Neural cell (in vitro differentiated cells): ENCODE measurements around the gene F2. TPM values are rescaled to one million over a fixed set of nuclear protein-coding genes. Genes with fewer than 3 reads are reported as not detected.

ENCODE experiments used
- H2AFZ ChIP-seq: fragments of 200-600, 300-800 bp; sonication (generic), shearing (Covaris generic); 2 replicates; pipeline ENCODE4 v1.6.0; 2014; ENCODE audit warnings: low read depth, mild to moderate bottlenecking, antibody characterized with exemption, low read length, moderate library complexity
- H3F3A ChIP-seq: fragments of 200-600 bp; shearing (Covaris generic); 2 replicates; pipeline ENCODE4 v1.6.1; 2016; ENCODE audit warnings: mild to moderate bottlenecking, moderate library complexity, mixed read lengths, antibody characterized with exemption, low read length; ENCODE audit not compliant: insufficient read depth, poor library complexity, severe bottlenecking
- H3K27ac ChIP-seq: fragments of 200-600, 300-800 bp; sonication (generic), shearing (Covaris generic); 2 replicates; pipeline ENCODE4 v1.5.1; 2014; ENCODE audit warnings: mild to moderate bottlenecking, low read length, moderate library complexity
- H3K27me3 ChIP-seq: fragments of 300-800, 200-600 bp; sonication (generic), shearing (Covaris generic); 2 replicates; pipeline ENCODE4 v1.6.0; 2014; ENCODE audit warnings: mild to moderate bottlenecking, low read depth, low read length, moderate library complexity; ENCODE audit not compliant: insufficient read depth
- H3K36me3 ChIP-seq: fragments of 300-800, 200-600 bp; sonication (generic), shearing (Covaris generic); 2 replicates; pipeline ENCODE4 v1.5.1; 2014; ENCODE audit warnings: mild to moderate bottlenecking, antibody characterized with exemption, low read length, moderate library complexity; ENCODE audit not compliant: insufficient read depth
- H3K4me2 ChIP-seq: fragments of 300-800, 200-600 bp; sonication (generic), shearing (Covaris generic); 2 replicates; pipeline ENCODE4 v1.6.0; 2014; ENCODE audit warnings: mild to moderate bottlenecking, low read length
- H3K4me3 ChIP-seq: fragments of 300-800, 200-600 bp; sonication (generic), shearing (Covaris generic); 2 replicates; pipeline ENCODE4 v1.5.1; 2014; ENCODE audit warnings: mild to moderate bottlenecking, low read length, moderate library complexity
- H3K79me2 ChIP-seq: fragments of 200-600 bp; shearing (Covaris generic); replicated peaks from 2 replicates; pipeline ENCODE4 v1.6.0; 2014; ENCODE audit warnings: mild to moderate bottlenecking, low read length, moderate library complexity; ENCODE audit not compliant: insufficient read depth
- H3K9ac ChIP-seq: fragments of 300-800, 200-600 bp; sonication (generic), shearing (Covaris generic); 2 replicates; pipeline ENCODE4 v1.6.1; 2016; ENCODE audit warnings: mild to moderate bottlenecking, low read length, mixed read lengths
- H3K9me2 ChIP-seq: fragments of 200-600 bp; shearing (Covaris generic); 2 replicates; pipeline ENCODE4 v1.6.1; 2016; ENCODE audit warnings: mild to moderate bottlenecking, low read length, mixed read lengths; ENCODE audit not compliant: insufficient read depth
- H3K9me3 ChIP-seq: fragments of 200-600, 300-800 bp; sonication (generic), shearing (Covaris generic); 2 replicates; pipeline ENCODE4 v1.6.1; 2016; ENCODE audit warnings: mild to moderate bottlenecking, mixed run types, low read length, moderate library complexity, mixed read lengths
- H4K20me1 ChIP-seq: fragments of 200-600 bp; shearing (Covaris generic); 2 replicates; pipeline ENCODE4 v1.6.1; 2016; ENCODE audit warnings: mild to moderate bottlenecking, mixed run types; ENCODE audit not compliant: insufficient read depth
- EP300 ChIP-seq: fragments of 450-650 bp; conservative IDR thresholded peaks from 2 replicates; pipeline ENCODE4 v1.6.1; 2014; ENCODE audit warnings: antibody characterized with exemption, mild to moderate bottlenecking, moderate library complexity; ENCODE audit not compliant: poor library complexity, severe bottlenecking
- EZH2 ChIP-seq: fragments of 200-600, 300-800 bp; shearing (Covaris generic), sonication (generic); IDR thresholded peaks from 2 replicates; pipeline ENCODE4 v1.6.1; 2014; ENCODE audit warnings: antibody characterized with exemption, low read length, borderline replicate concordance, mild to moderate bottlenecking; ENCODE audit not compliant: insufficient read depth, poor library complexity, severe bottlenecking
- MXI1 ChIP-seq: fragments of 450-650 bp; conservative IDR thresholded peaks from 2 replicates; pipeline ENCODE4 v1.6.1; 2014; ENCODE audit warnings: antibody characterized with exemption, mild to moderate bottlenecking; ENCODE audit not compliant: poor library complexity, severe bottlenecking
- POLR2AphosphoS5 ChIP-seq: IDR thresholded peaks from 2 replicates; pipeline ENCODE4 v1.6.1; 2012
- RAD21 ChIP-seq: fragments of 450-650 bp; conservative IDR thresholded peaks from 2 replicates; pipeline ENCODE4 v1.6.1; 2014; ENCODE audit warnings: antibody characterized with exemption, mild to moderate bottlenecking, moderate library complexity
- REST ChIP-seq: IDR thresholded peaks from 2 replicates; pipeline ENCODE4 v1.6.1; 2012; ENCODE audit warnings: borderline replicate concordance
- SMC3 ChIP-seq: fragments of 450-650 bp; conservative IDR thresholded peaks from 2 replicates; pipeline ENCODE4 v1.6.1; 2014; ENCODE audit warnings: antibody characterized with exemption, mild to moderate bottlenecking, moderate library complexity; ENCODE audit not compliant: poor library complexity
- TAF1 ChIP-seq: IDR thresholded peaks from 2 replicates; pipeline ENCODE4 v1.6.1; 2012; ENCODE audit warnings: low read depth
- polyA plus RNA-seq: library from polyadenylated mRNA; depleted of rRNA; stranded (reverse); fragments of >200 nt; gene quantifications from 2 replicates; pipeline ENCODE4 v1.2.3, GENCODE V29; 2014
- TF ChIP-seq, protein P1 (sequence below): fragments of 450-650 bp; IDR thresholded peaks from 2 replicates; pipeline ENCODE4 v1.5.1; 2014; ENCODE audit warnings: antibody characterized with exemption, mild to moderate bottlenecking, moderate library complexity; ENCODE audit not compliant: poor library complexity, severe bottlenecking

Gene F2
- polyA plus RNA-seq, 1 donor from 2014 or later = 0.94 TPM

- Histone ChIP-seq H3F3A (no peaks in the 10 kb centered on the region), H3K9me2 (no peaks in the 10 kb centered on the region), H3K9me3 (no peaks in the 10 kb centered on the region), H3K9ac (no peak overlapping the region), H3K4me2 (no peak overlapping the region), H3K27ac (no peak overlapping the region), H3K36me3 (no peaks in the 10 kb centered on the region), H3K4me3 (no peak overlapping the region), H3K27me3 (no peaks in the 10 kb centered on the region), H3K79me2 (no peaks in the 10 kb centered on the region), H4K20me1 (no peaks in the 10 kb centered on the region), H2AFZ (no peak overlapping the region)
- TF ChIP-seq SMC3 (no peak), MXI1 (no peak), EP300 (no peak), TAF1 (no peak), POLR2AphosphoS5 (no peak), RAD21 (no peak), REST (no peak), EZH2 (no peak)
- TF ChIP-seq, protein P1, sequence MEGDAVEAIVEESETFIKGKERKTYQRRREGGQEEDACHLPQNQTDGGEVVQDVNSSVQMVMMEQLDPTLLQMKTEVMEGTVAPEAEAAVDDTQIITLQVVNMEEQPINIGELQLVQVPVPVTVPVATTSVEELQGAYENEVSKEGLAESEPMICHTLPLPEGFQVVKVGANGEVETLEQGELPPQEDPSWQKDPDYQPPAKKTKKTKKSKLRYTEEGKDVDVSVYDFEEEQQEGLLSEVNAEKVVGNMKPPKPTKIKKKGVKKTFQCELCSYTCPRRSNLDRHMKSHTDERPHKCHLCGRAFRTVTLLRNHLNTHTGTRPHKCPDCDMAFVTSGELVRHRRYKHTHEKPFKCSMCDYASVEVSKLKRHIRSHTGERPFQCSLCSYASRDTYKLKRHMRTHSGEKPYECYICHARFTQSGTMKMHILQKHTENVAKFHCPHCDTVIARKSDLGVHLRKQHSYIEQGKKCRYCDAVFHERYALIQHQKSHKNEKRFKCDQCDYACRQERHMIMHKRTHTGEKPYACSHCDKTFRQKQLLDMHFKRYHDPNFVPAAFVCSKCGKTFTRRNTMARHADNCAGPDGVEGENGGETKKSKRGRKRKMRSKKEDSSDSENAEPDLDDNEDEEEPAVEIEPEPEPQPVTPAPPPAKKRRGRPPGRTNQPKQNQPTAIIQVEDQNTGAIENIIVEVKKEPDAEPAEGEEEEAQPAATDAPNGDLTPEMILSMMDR = no peak
These were observed 4.3 kb downstream of the F2 start for GRCh38 chr11:46723359-46723680.

DNA sequence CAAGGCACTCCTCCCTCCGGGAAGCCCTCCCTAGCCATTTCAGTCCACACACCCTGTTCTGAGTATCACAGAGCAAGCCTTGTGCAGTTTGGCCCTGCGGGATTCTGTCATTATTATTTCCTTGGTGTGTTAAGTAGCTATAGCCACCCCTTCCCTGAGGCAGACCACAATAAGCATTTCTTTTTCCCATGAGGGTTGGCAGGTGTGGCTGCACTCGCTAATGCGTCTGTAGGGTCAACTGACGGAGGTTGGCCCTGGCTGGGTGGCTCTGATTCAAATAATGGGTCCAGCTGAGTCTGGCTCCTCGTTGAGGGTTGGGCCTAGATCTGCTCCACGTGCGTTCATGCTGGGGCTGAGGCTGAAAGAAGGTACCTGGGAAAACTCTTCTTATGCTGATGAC, 5.1 kb downstream of the F2 start:
- Histone ChIP-seq H3K27me3 (no peaks in the 10 kb centered on the region), H3K4me2 (no peak overlapping the region)

More for the DNA sequence above, 5.1 kb downstream of the F2 start:
- Histone ChIP-seq H4K20me1 (no peaks in the 10 kb centered on the region), H3K79me2 (no peaks in the 10 kb centered on the region), H2AFZ (no peak overlapping the region), H3K36me3 (no peaks in the 10 kb centered on the region), H3K4me3 (no peak overlapping the region), H3K9me3 (no peaks in the 10 kb centered on the region), H3K27ac (no peak overlapping the region), H3K9me2 (no peaks in the 10 kb centered on the region), H3F3A (no peaks in the 10 kb centered on the region), H3K9ac (no peak overlapping the region)
- no peak for TF ChIP-seq MXI1
- TF ChIP-seq RAD21 = no peak
- TF ChIP-seq REST = no peak
- TF ChIP-seq TAF1 = no peak
- no peak for TF ChIP-seq SMC3
- TF ChIP-seq POLR2AphosphoS5 = no peak
- TF ChIP-seq, protein P1 = no peak
- TF ChIP-seq EP300 = no peak
